Left lung (tissue), 10 donors: ENCODE measurements around the gene CUTC. TPM values are rescaled to one million over a fixed set of nuclear protein-coding genes. Genes with fewer than 3 reads are reported as not detected.

Experiments used
- ATAC-seq: fragments of 200-7000 bp; cut with Tn5 transposase; one replicate; pipeline ENCODE4 v1.9.1; 2020; ENCODE audit warnings: moderate library complexity
- DNase-seq, 4 donors: peaks; one replicate each; pipeline ENCODE4 v3.0.0-alpha.2; 2013 to 2020
- H3K27ac ChIP-seq, 2 donors: fragments of 200-600 bp; sonication (generic) in 1 of 2; one replicate each; pipeline versions ENCODE4 v1.5.0 to v1.8.0; 2020 to 2021
- H3K27me3 ChIP-seq, 2 donors: fragments of 200-600 bp; sonication (generic) in 1 of 2; one replicate each; pipeline versions ENCODE4 v1.5.0 to v1.8.0; 2020 to 2021
- H3K36me3 ChIP-seq, 2 donors: fragments of 200-600 bp; sonication (generic) in 1 of 2; one replicate each; pipeline versions ENCODE4 v1.5.0 to v1.8.0; 2020 to 2021
- H3K4me1 ChIP-seq, 2 donors: fragments of 200-600 bp; one replicate each; pipeline ENCODE4 v1.8.0; 2021
- H3K4me3 ChIP-seq, 2 donors: fragments of 200-600 bp; sonication (generic) in 1 of 2; one replicate each; pipeline versions ENCODE4 v1.5.0 to v1.8.0; 2020 to 2021; ENCODE audit warnings: mild to moderate bottlenecking in 1 of 2
- H3K9me3 ChIP-seq, 2 donors: fragments of 200-600 bp; sonication (generic) in 1 of 2; one replicate each; pipeline versions ENCODE4 v1.5.0 to v1.8.0; 2020 to 2021
- intact Hi-C, 2 donors: fragments of 100-400 bp; cut with DNase I; formaldehyde crosslinking; loops; one replicate each; pipeline versions ENCODE4 v1.11.2 to v1.14.2; 2022
- polyA plus RNA-seq, 6 donors: library from polyadenylated mRNA; unstranded; fragments of 120-200 nt; gene quantifications; one replicate each; pipeline ENCODE4 v1.2.1, GENCODE V29; 2013; ENCODE audit not compliant: insufficient read length in 6 of 6
- total RNA-seq, 2 donors: library from RNA; stranded (reverse); fragmentation: NEBNext Ultra II Directional; extraction: Animal tissue kit (Norgen Biotek cat#: 25700); gene quantifications; one replicate each; pipeline ENCODE4 v1.2.1, GENCODE V29; 2021
- TF ChIP-seq, protein P1 (sequence below), 2 donors: fragments of 200-600 bp; sonication (generic) in 1 of 2; IDR thresholded peaks; one replicate each; pipeline versions ENCODE4 v1.5.0 to v1.8.0; 2021; ENCODE audit warnings: antibody characterized with exemption in 2 of 2
- donor health status: DM: no; HTN: yes; CAD: no.
- donor health status: DM: no; HTN: no; CAD: no.

CUTC gene
- total and polyA plus RNA-seq, 8 donors, result 12.3 to 28.4 (median 22.4) TPM

DNA sequence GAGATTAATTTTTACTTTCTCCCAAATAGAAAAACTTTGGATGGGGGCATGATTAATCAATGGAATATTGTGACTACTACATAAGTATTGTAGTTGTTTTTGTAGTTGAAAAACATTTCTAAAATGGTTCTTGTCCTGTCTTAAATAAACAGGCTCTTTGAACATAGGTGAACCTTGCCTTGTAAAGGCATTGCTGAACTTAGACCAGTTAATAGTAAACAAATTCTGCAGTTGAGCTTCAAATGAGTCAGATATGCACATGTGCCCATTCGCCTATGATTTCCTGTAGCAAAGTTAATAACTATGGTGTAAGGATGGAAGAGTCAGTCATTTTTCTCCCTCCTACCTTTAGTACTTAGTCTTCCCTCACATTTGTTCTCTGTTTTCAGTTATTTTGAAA is 22.6 kb downstream of the CUTC start:
- Histone ChIP-seq H3K4me3 (no peak overlapping the region), H3K36me3 (peaks cover 0 to 97% of the 10 kb centered on the region in 2 donors), H3K27me3 (no peaks in the 10 kb centered on the region), H3K9me3 (no peaks in the 10 kb centered on the region), H3K27ac (no peak overlapping the region), H3K4me1 (no peaks in the 10 kb centered on the region)
- intact Hi-C loops, result no loop called here
- DNase-seq (no peak), ATAC-seq (no peak)
- TF ChIP-seq, protein P1, sequence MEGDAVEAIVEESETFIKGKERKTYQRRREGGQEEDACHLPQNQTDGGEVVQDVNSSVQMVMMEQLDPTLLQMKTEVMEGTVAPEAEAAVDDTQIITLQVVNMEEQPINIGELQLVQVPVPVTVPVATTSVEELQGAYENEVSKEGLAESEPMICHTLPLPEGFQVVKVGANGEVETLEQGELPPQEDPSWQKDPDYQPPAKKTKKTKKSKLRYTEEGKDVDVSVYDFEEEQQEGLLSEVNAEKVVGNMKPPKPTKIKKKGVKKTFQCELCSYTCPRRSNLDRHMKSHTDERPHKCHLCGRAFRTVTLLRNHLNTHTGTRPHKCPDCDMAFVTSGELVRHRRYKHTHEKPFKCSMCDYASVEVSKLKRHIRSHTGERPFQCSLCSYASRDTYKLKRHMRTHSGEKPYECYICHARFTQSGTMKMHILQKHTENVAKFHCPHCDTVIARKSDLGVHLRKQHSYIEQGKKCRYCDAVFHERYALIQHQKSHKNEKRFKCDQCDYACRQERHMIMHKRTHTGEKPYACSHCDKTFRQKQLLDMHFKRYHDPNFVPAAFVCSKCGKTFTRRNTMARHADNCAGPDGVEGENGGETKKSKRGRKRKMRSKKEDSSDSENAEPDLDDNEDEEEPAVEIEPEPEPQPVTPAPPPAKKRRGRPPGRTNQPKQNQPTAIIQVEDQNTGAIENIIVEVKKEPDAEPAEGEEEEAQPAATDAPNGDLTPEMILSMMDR (IDR thresholded peaks at IDR 0.05), result no peak

DNA sequence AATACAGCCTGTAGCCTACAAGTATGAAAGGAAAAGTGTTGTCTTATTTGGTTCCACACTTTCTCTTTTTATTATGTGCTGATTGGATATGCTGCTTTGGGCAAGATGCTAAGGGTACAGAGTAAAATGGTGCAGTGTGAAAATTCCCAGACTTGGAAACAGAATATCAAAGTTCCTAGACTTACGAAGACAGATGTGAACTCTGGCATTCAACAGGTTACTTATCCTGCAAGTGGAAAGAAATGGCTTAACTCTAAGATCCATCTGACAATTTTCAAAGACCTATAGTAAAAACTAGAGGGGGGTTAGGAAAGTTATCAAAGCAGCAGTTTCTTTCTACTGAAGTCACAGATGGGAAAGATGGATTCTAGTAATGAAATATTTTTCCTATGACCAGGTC is 24.1 kb downstream of the CUTC start:
- ATAC-seq (no peak), DNase-seq (no peak)
- H3K27me3 ChIP-seq, result no peaks in the 10 kb centered on the region
- H3K9me3 ChIP-seq, result no peaks in the 10 kb centered on the region
- H3K4me1 ChIP-seq, result no peaks in the 10 kb centered on the region
- peaks cover 0 to 97% of the 10 kb centered on the region in 2 donors for H3K36me3 ChIP-seq
- no peak overlapping the region for H3K4me3 ChIP-seq
- TF ChIP-seq, protein P1 (IDR thresholded peaks at IDR 0.05), result no peak
- intact Hi-C loops, result no loop called here
- no peak overlapping the region for H3K27ac ChIP-seq

DNA sequence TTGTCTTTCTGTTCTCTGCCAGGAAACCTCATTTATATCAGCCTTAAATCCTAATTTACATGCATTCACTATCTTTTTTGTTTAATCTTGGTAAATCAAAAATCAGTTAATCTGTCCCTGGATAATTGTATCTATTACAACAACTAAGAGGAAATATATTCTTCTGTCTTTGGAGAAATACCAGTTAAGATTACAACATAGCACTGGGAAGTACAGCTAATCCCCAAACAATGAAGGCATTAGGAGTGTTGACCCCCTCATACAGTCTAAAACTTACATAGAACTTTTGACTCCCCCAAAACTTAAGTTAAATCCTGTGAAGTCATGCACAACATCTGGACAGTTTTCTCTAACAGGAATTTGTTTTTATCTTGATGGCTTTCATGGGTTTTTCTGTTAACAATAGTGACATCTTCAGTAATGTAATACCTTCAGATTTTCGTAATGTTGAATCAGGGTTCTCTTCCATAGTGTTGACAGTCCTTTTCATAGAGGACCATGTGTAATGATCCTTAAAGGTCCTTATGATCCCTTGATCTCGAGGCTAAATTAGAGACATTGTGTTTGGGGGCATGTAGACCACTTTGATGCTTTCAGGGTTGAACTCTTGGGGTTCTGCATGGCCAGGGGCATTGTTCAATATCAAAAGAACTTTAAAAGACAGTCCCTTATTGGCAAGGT is 26.3 kb downstream of the CUTC start:
- no peak overlapping the region for H3K4me3 ChIP-seq
- peaks cover 0 to 2% of the 10 kb centered on the region in 2 donors for H3K4me1 ChIP-seq
- TF ChIP-seq, protein P1 (IDR thresholded peaks at IDR 0.05), result no peak
- no peak overlapping the region for H3K27ac ChIP-seq
- H3K9me3 ChIP-seq, result no peaks in the 10 kb centered on the region
- H3K27me3 ChIP-seq, result no peaks in the 10 kb centered on the region
- H3K36me3 ChIP-seq, result peaks cover 0 to 76% of the 10 kb centered on the region in 2 donors
- peak in 2 of 4 donors; percentile 26 to 63 for DNase-seq
- intact Hi-C loops, result no loop called here
- no peak for ATAC-seq

DNA sequence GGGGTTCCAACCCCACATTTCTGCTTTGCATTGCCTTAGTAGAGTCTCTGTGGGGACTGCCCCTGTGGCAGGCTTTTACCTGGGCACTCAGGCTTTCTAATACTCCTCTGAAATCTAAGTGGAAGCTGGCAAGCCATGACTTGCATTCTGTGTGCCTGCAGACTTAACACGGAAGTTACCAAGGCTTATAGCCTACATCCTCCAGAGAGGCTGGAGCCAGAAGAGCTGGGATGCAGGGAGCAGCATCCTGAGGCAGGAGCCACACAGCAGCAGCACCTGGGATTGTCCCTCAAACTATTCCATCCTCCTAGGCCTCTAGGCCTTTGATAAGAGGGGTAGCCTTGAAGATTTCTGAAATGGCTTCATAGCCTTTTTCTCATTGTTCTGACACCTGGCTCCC is 28.3 kb downstream of the CUTC start:
- DNase-seq (no peak), ATAC-seq (no peak)
- H3K27ac ChIP-seq, result no peak overlapping the region
- H3K27me3 ChIP-seq, result no peaks in the 10 kb centered on the region
- TF ChIP-seq, protein P1 (IDR thresholded peaks at IDR 0.05), result no peak
- intact Hi-C loops, result no loop called here
- H3K9me3 ChIP-seq, result no peaks in the 10 kb centered on the region
- H3K4me1 ChIP-seq, result peaks cover 0 to 5% of the 10 kb centered on the region in 2 donors
- H3K4me3 ChIP-seq, result no peak overlapping the region
- peaks cover 0 to 58% of the 10 kb centered on the region in 2 donors for H3K36me3 ChIP-seq

DNA sequence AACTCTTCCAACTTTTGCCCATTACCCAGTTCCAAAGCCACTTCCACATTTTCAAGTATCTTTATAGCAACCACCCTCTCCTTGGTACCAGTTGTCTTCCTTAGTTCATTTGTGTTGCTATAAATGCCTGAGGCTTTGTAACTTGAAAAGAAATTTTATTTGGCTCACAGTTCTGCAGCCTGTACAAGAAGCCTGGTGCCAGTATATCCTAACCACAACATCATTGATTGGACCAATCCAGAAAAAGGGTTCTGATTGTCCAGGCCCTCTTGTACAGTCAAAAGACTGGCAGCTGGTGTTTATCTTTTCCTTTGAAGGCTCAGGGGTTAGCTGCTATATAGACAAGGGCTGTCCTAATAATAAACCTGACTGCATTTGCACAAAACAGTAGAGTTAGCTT is 29.3 kb downstream of the CUTC start:
- Histone ChIP-seq H3K4me3 (no peak overlapping the region), H3K9me3 (no peaks in the 10 kb centered on the region), H3K4me1 (peaks cover 0 to 5% of the 10 kb centered on the region in 2 donors), H3K36me3 (peaks cover 0 to 47% of the 10 kb centered on the region in 2 donors), H3K27ac (no peak overlapping the region), H3K27me3 (no peaks in the 10 kb centered on the region)
- intact Hi-C loops, result no loop called here
- no peak for DNase-seq
- TF ChIP-seq, protein P1 (IDR thresholded peaks at IDR 0.05), result no peak
- no peak for ATAC-seq
